Right lobe of liver (tissue), 4 donors: ENCODE data around the gene ITGAE.

Source experiments
- CTCF ChIP-seq, 4 donors: fragments of 200-600 bp in 3 of 4; fragments of 450-650 bp in 1 of 4; IDR thresholded peaks; one replicate each; pipeline versions ENCODE4 v1.5.1 to v1.8.0; 2016 to 2022; ENCODE audit warnings: antibody characterized with exemption in 4 of 4, mild to moderate bottlenecking in 2 of 4
- POLR2A ChIP-seq: fragments of 450-650 bp; IDR thresholded peaks from one replicate; pipeline ENCODE4 v1.6.1; 2017; ENCODE audit warnings: antibody characterized with exemption, mild to moderate bottlenecking
- donor health status: DM: no; HTN: no; CAD: no.
- donor health status: DM: no; HTN: no; CAD: no.
- donor health status: DM: no; HTN: yes; CAD: no.

- TF ChIP-seq CTCF (IDR thresholded peaks at IDR 0.05) (no peak), POLR2A (no peak)
Measured at GRCh38 chr17:3845291-3845620, 44.3 kb upstream of the ITGAE start.
